ENCODE measurements around the gene SLC35F4.
"Not testable (repeated sequence)": the region's sequence is repeated elsewhere in the genome, so short reads cannot be mapped to it uniquely, and the experiment has no call there.

SLC35F4 gene

GRCh38 chr14:57722141-57722540 lies 143.8 kb downstream of the SLC35F4 start:
- DNase-seq, result not testable (repeated sequence)

GRCh38 chr14:57714487-57714931 lies 151.4 kb downstream of the SLC35F4 start:
- no peak for DNase-seq

- DNase-seq, result no peak
These were observed 153.2 kb downstream of the SLC35F4 start for GRCh38 chr14:57712698-57713097.

- DNase-seq, result no peak
These were observed 153.8 kb downstream of the SLC35F4 start for GRCh38 chr14:57712102-57712501.

GRCh38 chr14:57709909-57710308 lies 156.0 kb downstream of the SLC35F4 start:
- DNase-seq, result no peak

GRCh38 chr14:57709086-57709485 lies 156.8 kb downstream of the SLC35F4 start:
- DNase-seq, result not testable (repeated sequence)

GRCh38 chr14:57707219-57707618 lies 158.7 kb downstream of the SLC35F4 start:
- DNase-seq, result no peak

- DNase-seq, result no peak
These were observed 161.1 kb downstream of the SLC35F4 start for GRCh38 chr14:57704763-57705162.

GRCh38 chr14:57699947-57700346 lies 165.9 kb downstream of the SLC35F4 start:
- no peak for DNase-seq

- peak; percentile 17 for DNase-seq
These were observed 173.2 kb downstream of the SLC35F4 start for GRCh38 chr14:57692671-57693070.

GRCh38 chr14:57687416-57687815 lies 178.5 kb downstream of the SLC35F4 start:
- DNase-seq, result no peak

GRCh38 chr14:57686304-57686703 lies 179.6 kb downstream of the SLC35F4 start:
- no peak for DNase-seq

GRCh38 chr14:57671021-57671420 lies 194.9 kb downstream of the SLC35F4 start:
- no peak for DNase-seq

GRCh38 chr14:57660208-57660607 lies 205.7 kb downstream of the SLC35F4 start:
- no peak for DNase-seq

GRCh38 chr14:57659052-57659451 lies 206.8 kb downstream of the SLC35F4 start:
- no peak for DNase-seq

GRCh38 chr14:57657487-57657886 lies 208.4 kb downstream of the SLC35F4 start:
- DNase-seq, result no peak

GRCh38 chr14:57656853-57657252 lies 209.0 kb downstream of the SLC35F4 start:
- no peak for DNase-seq

- DNase-seq, result no peak
These were observed 213.1 kb downstream of the SLC35F4 start for GRCh38 chr14:57652769-57653168.

- no peak for DNase-seq
These were observed 224.1 kb downstream of the SLC35F4 start for GRCh38 chr14:57641776-57642175.

- no peak for DNase-seq
These were observed 225.9 kb downstream of the SLC35F4 start for GRCh38 chr14:57640036-57640435.

GRCh38 chr14:57637901-57638300 lies 228.0 kb downstream of the SLC35F4 start:
- peak; percentile 0 for DNase-seq

- no peak for DNase-seq
These were observed 231.6 kb downstream of the SLC35F4 start for GRCh38 chr14:57634335-57634734.

GRCh38 chr14:57632649-57633048 lies 233.2 kb downstream of the SLC35F4 start:
- no peak for DNase-seq

GRCh38 chr14:57617510-57617909 lies 248.4 kb downstream of the SLC35F4 start:
- no peak for DNase-seq

- DNase-seq, result no peak
These were observed 252.9 kb downstream of the SLC35F4 start for GRCh38 chr14:57612946-57613345.

- no peak for DNase-seq
These were observed 254.3 kb downstream of the SLC35F4 start for GRCh38 chr14:57611555-57612075.
